Stomach (tissue), 4 donors: Measurements from ENCODE around the gene SLC1A1.

Source experiments
- POLR2A ChIP-seq, 4 donors: fragments of 450-650 bp; IDR thresholded peaks; one replicate each; pipeline ENCODE4 v1.6.1; 2016; ENCODE audit warnings: antibody characterized with exemption in 4 of 4, control low read depth in 2 of 4, mild to moderate bottlenecking in 1 of 4, moderate library complexity in 1 of 4
- POLR2AphosphoS5 ChIP-seq, 3 donors: sonication (generic); formaldehyde crosslinking; IDR thresholded peaks; one replicate each; pipeline ENCODE4 v1.6.1; 2016; ENCODE audit warnings: antibody characterized with exemption in 3 of 3
- TF ChIP-seq, protein P1 (sequence below), 7 experiments: fragments of 450-650 bp in 4 of 7; fragments of 200-600 bp in 3 of 7; sonication (generic) in 3 of 7; IDR thresholded peaks; one replicate each; pipeline ENCODE4 v1.5.1; 2016 to 2019; ENCODE audit warnings: antibody characterized with exemption in 7 of 7, control low read depth in 2 of 7, mild to moderate bottlenecking in 1 of 7

DNA sequence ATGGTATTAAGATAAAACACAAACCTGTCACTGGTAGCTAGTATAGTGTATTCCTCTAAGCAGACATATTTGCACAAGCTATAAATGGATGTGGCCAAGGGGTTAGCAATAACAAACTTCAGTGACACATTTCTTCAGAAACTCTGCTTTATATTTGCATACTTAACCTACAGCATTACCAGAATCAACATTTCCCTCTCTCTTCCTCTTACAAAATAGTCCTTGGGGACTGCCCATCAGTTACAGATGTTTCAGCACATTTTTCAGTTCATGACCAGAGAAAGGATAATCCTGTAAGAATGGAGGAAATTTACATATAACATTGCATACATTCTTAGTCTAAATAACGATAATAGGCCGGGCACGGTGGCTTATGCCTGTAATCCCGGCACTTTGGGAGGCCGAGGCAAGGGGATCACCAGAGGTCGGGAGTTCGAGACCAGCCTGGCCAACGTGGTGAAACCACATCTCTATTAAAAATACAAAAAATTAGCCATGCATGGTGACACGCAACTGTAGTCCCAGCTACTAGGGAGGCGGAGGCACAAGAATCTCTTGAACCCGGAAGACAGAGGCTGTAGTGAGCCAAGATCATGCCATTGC lies 25.3 kb upstream of the SLC1A1 start:
- TF ChIP-seq POLR2AphosphoS5 (IDR thresholded peaks at IDR 0.05) (no peak), POLR2A (IDR thresholded peaks at IDR 0.05) (no peak)
- TF ChIP-seq, protein P1, sequence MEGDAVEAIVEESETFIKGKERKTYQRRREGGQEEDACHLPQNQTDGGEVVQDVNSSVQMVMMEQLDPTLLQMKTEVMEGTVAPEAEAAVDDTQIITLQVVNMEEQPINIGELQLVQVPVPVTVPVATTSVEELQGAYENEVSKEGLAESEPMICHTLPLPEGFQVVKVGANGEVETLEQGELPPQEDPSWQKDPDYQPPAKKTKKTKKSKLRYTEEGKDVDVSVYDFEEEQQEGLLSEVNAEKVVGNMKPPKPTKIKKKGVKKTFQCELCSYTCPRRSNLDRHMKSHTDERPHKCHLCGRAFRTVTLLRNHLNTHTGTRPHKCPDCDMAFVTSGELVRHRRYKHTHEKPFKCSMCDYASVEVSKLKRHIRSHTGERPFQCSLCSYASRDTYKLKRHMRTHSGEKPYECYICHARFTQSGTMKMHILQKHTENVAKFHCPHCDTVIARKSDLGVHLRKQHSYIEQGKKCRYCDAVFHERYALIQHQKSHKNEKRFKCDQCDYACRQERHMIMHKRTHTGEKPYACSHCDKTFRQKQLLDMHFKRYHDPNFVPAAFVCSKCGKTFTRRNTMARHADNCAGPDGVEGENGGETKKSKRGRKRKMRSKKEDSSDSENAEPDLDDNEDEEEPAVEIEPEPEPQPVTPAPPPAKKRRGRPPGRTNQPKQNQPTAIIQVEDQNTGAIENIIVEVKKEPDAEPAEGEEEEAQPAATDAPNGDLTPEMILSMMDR (IDR thresholded peaks at IDR 0.05), result no peak
